ENCODE results near the gene TTYH3. TPM values are rescaled to one million over a fixed set of nuclear protein-coding genes. Genes with fewer than 3 reads are reported as not detected.

Gene TTYH3
- total RNA-seq, 1 donor from 2014 or later, result 166 TPM

DNA sequence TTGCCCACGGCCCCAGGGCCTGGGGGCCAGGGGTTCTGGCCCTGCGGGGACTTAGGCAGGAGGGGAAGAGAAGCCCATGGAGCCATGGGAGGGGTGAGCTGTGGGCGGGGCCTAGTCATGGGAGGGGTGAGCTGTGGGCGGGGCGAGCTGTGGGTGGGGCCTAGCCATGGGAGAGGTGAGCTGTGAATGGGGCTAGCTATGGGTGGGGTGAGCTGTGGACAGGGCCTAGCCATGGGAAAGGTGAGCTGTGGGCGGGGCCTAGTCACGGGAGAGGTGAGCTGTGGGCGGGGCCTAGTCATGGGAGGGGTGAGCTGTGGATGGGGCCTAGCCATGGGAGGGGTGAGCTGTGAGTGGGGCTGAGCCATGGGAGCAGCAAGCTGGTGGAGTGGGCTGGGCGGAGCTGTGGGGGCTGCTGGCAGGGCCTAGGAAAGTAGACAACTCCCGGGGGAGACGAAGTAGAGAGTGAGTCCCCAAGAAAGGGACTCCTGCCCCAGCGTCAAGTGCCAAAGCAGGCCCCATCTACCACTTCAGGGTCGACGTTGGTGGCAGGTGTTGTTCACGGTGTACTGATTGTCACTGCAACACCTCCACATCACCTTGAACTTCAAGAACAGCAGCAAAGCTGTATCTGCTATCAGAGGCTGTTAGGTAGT, 19.2 kb upstream of the TTYH3 start:
- no peak for DNase-seq (ENCODE audit: extremely low spot score, unreplicated experiment)
- TF ChIP-seq, protein P1, sequence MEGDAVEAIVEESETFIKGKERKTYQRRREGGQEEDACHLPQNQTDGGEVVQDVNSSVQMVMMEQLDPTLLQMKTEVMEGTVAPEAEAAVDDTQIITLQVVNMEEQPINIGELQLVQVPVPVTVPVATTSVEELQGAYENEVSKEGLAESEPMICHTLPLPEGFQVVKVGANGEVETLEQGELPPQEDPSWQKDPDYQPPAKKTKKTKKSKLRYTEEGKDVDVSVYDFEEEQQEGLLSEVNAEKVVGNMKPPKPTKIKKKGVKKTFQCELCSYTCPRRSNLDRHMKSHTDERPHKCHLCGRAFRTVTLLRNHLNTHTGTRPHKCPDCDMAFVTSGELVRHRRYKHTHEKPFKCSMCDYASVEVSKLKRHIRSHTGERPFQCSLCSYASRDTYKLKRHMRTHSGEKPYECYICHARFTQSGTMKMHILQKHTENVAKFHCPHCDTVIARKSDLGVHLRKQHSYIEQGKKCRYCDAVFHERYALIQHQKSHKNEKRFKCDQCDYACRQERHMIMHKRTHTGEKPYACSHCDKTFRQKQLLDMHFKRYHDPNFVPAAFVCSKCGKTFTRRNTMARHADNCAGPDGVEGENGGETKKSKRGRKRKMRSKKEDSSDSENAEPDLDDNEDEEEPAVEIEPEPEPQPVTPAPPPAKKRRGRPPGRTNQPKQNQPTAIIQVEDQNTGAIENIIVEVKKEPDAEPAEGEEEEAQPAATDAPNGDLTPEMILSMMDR (conservative IDR thresholded peaks at IDR 0.05), result no peak
- Mint-ChIP-seq H3K4me3 (no peak overlapping the region), H3K27me3 (no peaks in the 10 kb centered on the region), H3K27ac (no peak overlapping the region), H3K9me3 (no peaks in the 10 kb centered on the region), H3K36me3 (no peaks in the 10 kb centered on the region), H3K4me1 (ENCODE audit: unreplicated experiment) (peaks cover 40% of the 10 kb centered on the region)

DNA sequence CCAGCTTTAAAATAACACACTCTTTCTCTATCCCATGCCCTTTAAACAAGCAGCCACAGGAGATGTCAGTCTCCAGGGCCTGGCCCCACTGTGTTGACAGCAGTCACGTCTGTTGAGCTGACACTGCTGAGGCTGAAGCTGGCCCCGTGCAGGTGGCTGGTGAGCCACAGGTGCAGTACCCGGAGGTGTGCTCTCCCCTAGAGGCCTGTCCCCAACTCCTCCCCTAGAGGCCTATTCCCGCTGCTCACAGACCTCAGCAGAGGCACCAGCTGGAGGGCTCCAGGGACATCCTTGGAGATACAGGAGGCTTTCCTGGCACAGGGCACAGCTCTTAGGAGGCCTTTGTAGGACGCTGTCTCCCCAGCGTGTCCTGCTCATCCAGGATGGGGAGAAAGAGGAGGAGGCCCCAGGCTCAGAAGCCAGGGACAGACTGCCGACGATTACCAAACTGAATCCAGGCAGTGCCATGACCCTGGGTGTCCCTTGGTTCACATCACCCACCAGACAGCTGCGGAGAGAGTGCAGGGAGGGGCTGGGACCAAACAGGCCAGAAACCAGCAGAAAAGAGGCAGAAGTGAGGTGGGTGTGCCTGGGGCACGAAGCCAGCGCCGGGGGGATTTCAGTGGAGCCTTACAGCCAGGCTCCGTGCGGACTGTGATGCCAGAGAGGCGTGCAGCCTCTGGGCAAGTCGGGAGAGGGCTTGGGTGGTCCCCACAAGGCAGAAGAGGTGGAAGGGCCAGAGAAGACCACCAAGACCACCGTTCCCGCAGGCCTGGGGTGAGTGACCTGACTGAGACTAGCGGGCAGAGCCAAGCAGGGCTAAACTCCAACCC, 18.5 kb upstream of the TTYH3 start:
- Mint-ChIP-seq H3K36me3 (no peaks in the 10 kb centered on the region), H3K9me3 (no peaks in the 10 kb centered on the region), H3K27me3 (peaks cover 4% of the 10 kb centered on the region), H3K27ac (no peak overlapping the region), H3K4me3 (no peak overlapping the region), H3K4me1 (ENCODE audit: unreplicated experiment) (peaks cover 44% of the 10 kb centered on the region)
- TF ChIP-seq, protein P1 (conservative IDR thresholded peaks at IDR 0.05), result no peak
- no peak for DNase-seq (ENCODE audit: extremely low spot score, unreplicated experiment)

DNA sequence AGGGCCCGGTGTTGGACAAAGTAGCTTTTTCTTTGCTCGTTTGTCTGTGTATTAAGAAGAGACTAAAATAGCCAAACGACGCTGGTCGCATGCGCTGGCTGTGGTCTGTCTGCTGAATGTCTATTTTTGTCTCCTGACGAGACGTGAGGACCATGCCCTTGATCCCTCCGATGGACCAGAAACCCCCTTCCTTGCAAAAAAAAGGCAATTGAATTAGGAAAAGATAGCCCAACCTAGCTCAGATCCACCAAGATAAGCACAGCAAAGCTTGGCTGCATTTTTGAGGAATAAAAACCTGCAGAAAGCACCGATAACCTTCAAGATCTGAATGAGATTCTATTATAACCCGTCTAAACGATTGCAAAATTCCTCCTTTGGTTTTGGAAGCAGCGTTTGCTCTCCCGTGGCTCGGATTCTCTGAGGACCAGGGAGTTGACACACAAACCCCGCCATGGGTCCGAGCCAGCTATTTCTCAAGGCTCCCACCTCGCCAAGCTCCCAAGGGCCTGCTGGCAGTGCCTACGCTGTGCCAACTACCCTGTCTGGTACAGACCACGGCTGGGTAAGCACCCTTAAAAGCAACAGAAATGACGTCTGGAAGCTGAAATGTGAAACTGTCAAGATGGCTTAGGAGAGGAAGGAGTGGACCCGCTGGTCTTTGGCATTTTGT, 17.7 kb upstream of the TTYH3 start:
- Mint-ChIP-seq H3K4me1 (ENCODE audit: unreplicated experiment) (peaks cover 43% of the 10 kb centered on the region), H3K4me3 (no peak overlapping the region), H3K27ac (no peak overlapping the region)

DNA sequence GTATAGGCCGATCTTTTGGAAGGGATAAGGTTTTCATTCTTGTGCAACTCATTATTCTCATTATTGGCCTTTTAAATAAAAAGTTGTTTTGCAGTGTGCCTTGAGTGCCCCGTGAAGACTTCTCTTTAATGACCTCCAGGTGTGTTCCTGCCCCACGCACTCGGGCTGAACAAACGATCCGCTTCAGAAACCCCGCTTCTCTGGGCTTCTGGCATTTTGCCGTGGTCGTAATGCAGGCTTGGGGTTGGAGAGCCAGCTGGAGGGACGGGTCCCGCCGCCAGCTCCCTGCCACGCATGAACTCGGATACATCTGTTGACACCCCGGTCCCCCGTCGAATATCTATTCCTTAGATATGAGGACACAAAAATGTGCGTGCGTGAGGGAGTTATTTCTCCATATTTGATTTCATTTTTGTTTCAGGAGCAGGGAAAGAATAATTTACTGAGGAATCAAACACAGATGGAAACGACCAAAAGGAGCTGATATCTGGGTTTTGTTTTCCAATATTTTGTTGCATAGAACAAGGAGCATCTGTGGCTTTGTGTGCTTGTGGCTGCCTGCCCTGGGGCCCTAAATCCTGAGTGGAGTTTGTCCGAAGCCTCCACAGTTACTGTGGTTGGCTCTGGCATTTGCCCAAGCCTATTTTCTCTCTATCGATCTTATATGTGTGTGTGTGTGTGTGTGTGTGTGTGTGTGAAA, 17.0 kb upstream of the TTYH3 start:
- no peaks in the 10 kb centered on the region for H3K9me3 Mint-ChIP-seq
- H3K27me3 Mint-ChIP-seq, result peaks cover 4% of the 10 kb centered on the region
- no peak overlapping the region for H3K4me3 Mint-ChIP-seq
- TF ChIP-seq, protein P1 (conservative IDR thresholded peaks at IDR 0.05), result no peak
- no peak overlapping the region for H3K27ac Mint-ChIP-seq
- no peaks in the 10 kb centered on the region for H3K36me3 Mint-ChIP-seq
- peaks cover 42% of the 10 kb centered on the region for H3K4me1 Mint-ChIP-seq (ENCODE audit: unreplicated experiment)
- no peak for DNase-seq (ENCODE audit: extremely low spot score, unreplicated experiment)

More for the DNA sequence above, 17.7 kb upstream of the TTYH3 start:
- no peak for DNase-seq (ENCODE audit: extremely low spot score, unreplicated experiment)
- peaks cover 4% of the 10 kb centered on the region for H3K27me3 Mint-ChIP-seq
- no peaks in the 10 kb centered on the region for H3K9me3 Mint-ChIP-seq
- no peaks in the 10 kb centered on the region for H3K36me3 Mint-ChIP-seq
- TF ChIP-seq, protein P1 (conservative IDR thresholded peaks at IDR 0.05), result no peak
